ENCODE measurements around the gene PRAMEF13.
"Not testable (repeated sequence)": the region's sequence is repeated elsewhere in the genome, so short reads cannot be mapped to it uniquely, and the experiment has no call there.

Gene PRAMEF13

GRCh38 chr1:13165531-13165930 lies 35.7 kb downstream of the PRAMEF13 start, which contains the start of gene HNRNPCL4:
Gene HNRNPCL4, minus strand, starts transcription at chr1:13165631. Its CDS starts 164 bp downstream, at chr1:13165467.
- DNase-seq (ENCODE audit: low spot score) = not testable (repeated sequence)

GRCh38 chr1:13155909-13156308 lies 45.3 kb downstream of the PRAMEF13 start, which contains the start of gene PRAMEF26:
Gene PRAMEF26, minus strand, starts transcription at chr1:13156009. Its CDS starts 2,914 bp downstream, at chr1:13153095.
- not testable (repeated sequence) for DNase-seq (ENCODE audit: low spot score)
